ENCODE data around the gene CFAP90. TPM values are rescaled to one million over a fixed set of nuclear protein-coding genes. Genes with fewer than 3 reads are reported as not detected.

CFAP90 gene
- total RNA-seq, 1 donor from 2014 or later: not detected

GRCh38 chr5:7787770-7788169 is 63.2 kb downstream of the CFAP90 start:
- DNase-seq (ENCODE audit: low spot score): no peak
- intact Hi-C loops (cut with DNase I): no loop called here

- intact Hi-C loops (cut with DNase I): no loop called here
- DNase-seq (ENCODE audit: low spot score): no peak
These were observed 66.1 kb downstream of the CFAP90 start for GRCh38 chr5:7784683-7785380.

- intact Hi-C loops (cut with DNase I): no loop called here
- no peak for DNase-seq (ENCODE audit: low spot score)
These were observed 69.0 kb downstream of the CFAP90 start for GRCh38 chr5:7781899-7782298.

Other genes starting within 250 kb of the CFAP90 start
- gene FASTKD3, start 17.9 kb upstream of the CFAP90 start, total RNA-seq: 4.7 TPM
- gene MTRR, start 18.0 kb upstream of the CFAP90 start, total RNA-seq: 37.2 TPM

Measured in cardiac septum (tissue), 1 donor.